SK-N-MC (cell line): ENCODE data around the gene ZBED1.

Experiments
- EZH2 ChIP-seq: fragments of 200-600 bp; sonication (generic); IDR thresholded peaks from one replicate; pipeline ENCODE4 v1.6.1; 2017; ENCODE audit warnings: antibody characterized with exemption
- FOXP2 ChIP-seq: optimal IDR thresholded peaks from 2 replicates; pipeline ENCODE3; 2011; ENCODE audit warnings: mild to moderate bottlenecking, moderate library complexity; ENCODE audit not compliant: insufficient read depth; ENCODE audit errors: extremely low read length, control extremely low read depth
- POLR2AphosphoS5 ChIP-seq: IDR thresholded peaks from 2 replicates; pipeline ENCODE4 v1.6.1; 2012; ENCODE audit warnings: mild to moderate bottlenecking, low read depth, low read length, borderline replicate concordance

DNA sequence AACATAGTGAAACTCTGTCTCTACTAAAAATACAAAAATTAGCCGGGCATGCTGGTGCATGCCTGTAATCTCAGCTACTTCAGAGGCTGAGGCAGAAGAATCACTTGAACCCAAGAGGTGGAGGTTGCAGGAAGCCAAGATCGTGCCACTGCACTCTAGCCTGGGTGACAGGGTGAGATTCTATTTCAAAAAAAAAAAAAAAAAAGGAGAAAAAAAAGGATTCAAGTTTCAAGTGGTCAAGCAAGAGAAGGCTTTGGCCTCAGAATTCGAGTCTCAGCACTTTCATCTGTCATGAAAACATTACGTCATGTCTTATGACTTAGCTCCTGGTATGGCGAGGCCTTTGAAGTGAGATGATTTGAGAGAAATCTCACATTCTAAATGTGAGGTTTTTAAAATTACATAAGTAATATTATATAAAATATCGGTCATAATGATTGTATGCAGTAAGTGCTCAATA lies 21.2 kb upstream of the ZBED1 start:
- TF ChIP-seq EZH2 (no peak), POLR2AphosphoS5 (no peak), FOXP2 (no peak)
